K562 (cell line): Measurements from ENCODE around the gene KIF26B. TPM values are rescaled to one million over a fixed set of nuclear protein-coding genes. Genes with fewer than 3 reads are reported as not detected.

ENCODE experiments used
- ATAC-seq: fragments of 200-7000 bp; cut with Tn5 transposase; 3 replicates; pipeline ENCODE4 v1.9.1; 2020; ENCODE audit warnings: moderate library complexity
- BruUV-seq: library from RNA; stranded (reverse); fragments of 400-500 nt; replicated peaks from 2 replicates; lab custom pipeline; 2021; lab: Mats Ljungman, UMichigan
- CTCF ChIA-PET: fragments of 300-600 bp; formaldehyde crosslinking; extraction: SDS; loops from one replicate; lab custom pipeline; 2021; ENCODE audit warnings: low intra/inter-chr PET ratio; lab: Yijun Ruan, JAX
- POLR2A ChIA-PET: fragments of 300-600, 350-650 bp; sonication (Branson Sonifier 250); formaldehyde crosslinking; extraction: SDS; loops from one replicate; lab custom pipeline; 2021; ENCODE audit warnings: antibody characterized with exemption, inconsistent platforms; lab: Yijun Ruan, JAX
- DNase-seq, 4 experiments: peaks; one replicate each; pipeline versions ENCODE4 v3.0.0 to v3.0.0-alpha.2; 2011 to 2018; ENCODE audit warnings: low spot score in 3 of 4, mixed read lengths in 3 of 4; ENCODE audit errors: extremely low read depth in 1 of 4
- FAIRE-seq: peaks from 2 replicates; lab custom pipeline; 2011; peaks lifted over from hg19 to GRCh38; lab: Jason Lieb, UNC
- H2AFZ ChIP-seq: 2 replicates; pipeline ENCODE4 v1.6.0; 2011; ENCODE audit warnings: low read depth, low read length, control low read depth, inconsistent platforms
- H3K27ac ChIP-seq: fragments of 200-600 bp; 3 replicates; pipeline ENCODE4 v1.8.0; 2011; ENCODE audit warnings: low read depth, mild to moderate bottlenecking, control low read depth, inconsistent platforms, low read length, moderate library complexity, mixed read lengths; ENCODE audit errors: extremely low read depth
- H3K27me3 ChIP-seq, 2 experiments: fragments of 300-600 bp in 1 of 2; 2 replicates in 1 of 2; 3 replicates in 1 of 2; pipeline versions ENCODE4 v1.6.0 to v1.8.0; 2011; ENCODE audit warnings: inconsistent platforms in 2 of 2, low read length in 2 of 2, mild to moderate bottlenecking in 1 of 2, mixed read lengths in 1 of 2, moderate library complexity in 1 of 2; ENCODE audit not compliant: control insufficient read depth in 2 of 2, insufficient read depth in 2 of 2
- H3K36me3 ChIP-seq: fragments of 300-600 bp; 3 replicates; pipeline ENCODE4 v1.8.0; 2011; ENCODE audit warnings: mild to moderate bottlenecking, low read length, inconsistent platforms; ENCODE audit not compliant: control insufficient read depth, insufficient read depth
- H3K4me1 ChIP-seq, 2 experiments: fragments of 200-600 bp in 1 of 2; replicated peaks in 1 of 2; 2 replicates in 1 of 2; 3 replicates in 1 of 2; pipeline versions ENCODE4 v1.5.1 to v1.8.0; 2011; ENCODE audit warnings: inconsistent platforms in 2 of 2, low read length in 2 of 2, mild to moderate bottlenecking in 1 of 2, mixed read lengths in 1 of 2, moderate library complexity in 1 of 2; ENCODE audit not compliant: control insufficient read depth in 2 of 2, insufficient read depth in 2 of 2
- H3K4me2 ChIP-seq: 2 replicates; pipeline ENCODE4 v1.6.1; 2011; ENCODE audit warnings: low read length, control low read depth, inconsistent platforms, mixed read lengths; ENCODE audit not compliant: insufficient read depth
- H3K4me3 ChIP-seq: fragments of 200-600 bp; sonication (generic), shearing (Covaris generic); 2 replicates; pipeline ENCODE4 v1.5.1; 2016; ENCODE audit warnings: control low read depth, inconsistent platforms
- H3K79me2 ChIP-seq: fragments of 200-600 bp; 3 replicates; pipeline ENCODE4 v1.8.0; 2011; ENCODE audit warnings: low read length, inconsistent platforms; ENCODE audit not compliant: control insufficient read depth, insufficient read depth
- H3K9ac ChIP-seq, 2 experiments: 2 replicates each; pipeline versions ENCODE4 v1.6.0 to v1.6.1; 2011; ENCODE audit warnings: low read depth in 2 of 2, low read length in 2 of 2, control low read depth in 1 of 2, inconsistent platforms in 1 of 2, mild to moderate bottlenecking in 1 of 2, mixed read lengths in 1 of 2; ENCODE audit not compliant: insufficient read depth in 1 of 2
- H3K9me1 ChIP-seq: one replicate; pipeline ENCODE4 v1.6.0; 2011; ENCODE audit warnings: inconsistent platforms, mild to moderate bottlenecking, low read length, moderate library complexity; ENCODE audit not compliant: control insufficient read depth, insufficient read depth
- H3K9me3 ChIP-seq: replicated peaks from 2 replicates; pipeline ENCODE4 v1.5.1; 2011; ENCODE audit warnings: low read depth, low read length, inconsistent platforms; ENCODE audit not compliant: control insufficient read depth, insufficient read depth
- H4K20me1 ChIP-seq: replicated peaks from 2 replicates; pipeline ENCODE4 v1.6.1; 2011; ENCODE audit warnings: low read length, inconsistent platforms, mixed read lengths; ENCODE audit not compliant: control insufficient read depth, insufficient read depth
- ARID2 ChIP-seq: fragments of 450-650 bp; IDR thresholded peaks from 2 replicates; pipeline ENCODE4 v1.6.1; 2017; ENCODE audit warnings: antibody characterized with exemption, mild to moderate bottlenecking
- BDP1 ChIP-seq: IDR thresholded peaks from 3 replicates; pipeline ENCODE4 v1.6.1; 2011; ENCODE audit not compliant: insufficient read length, insufficient read depth
- CBX5 ChIP-seq: IDR thresholded peaks from 2 replicates; pipeline ENCODE4 v1.6.1; 2014; ENCODE audit warnings: low read depth, borderline replicate concordance
- CTBP1 ChIP-seq: fragments of 450-650 bp; IDR thresholded peaks from 2 replicates; pipeline ENCODE4 v1.6.1; 2016; ENCODE audit warnings: borderline replicate concordance
- HMG20B ChIP-seq: fragments of 250-450 bp; sonication (Bioruptor Pico); IDR thresholded peaks from 2 replicates; pipeline ENCODE4 v1.5.0; 2021; ENCODE audit warnings: mild to moderate bottlenecking
- KAT7 ChIP-seq: sonication (generic); formaldehyde crosslinking; IDR thresholded peaks from 2 replicates; pipeline ENCODE4 v1.8.0; 2022; ENCODE audit warnings: missing genetic modification reagents, mild to moderate bottlenecking, borderline replicate concordance
- MTF1 ChIP-seq: fragments of 250-450 bp; sonication (Bioruptor Pico); IDR thresholded peaks from 2 replicates; pipeline ENCODE4 v1.9.0; 2021; ENCODE audit warnings: moderate library complexity, mild to moderate bottlenecking, inconsistent platforms, borderline replicate concordance
- NFE2L1 ChIP-seq: fragments of 450-650 bp; IDR thresholded peaks from 2 replicates; pipeline ENCODE4 v1.6.1; 2016; ENCODE audit warnings: missing genetic modification characterization, low read depth, mild to moderate bottlenecking, missing compliant biosample characterization, moderate library complexity, borderline replicate concordance
- RFX7 ChIP-seq: fragments of 250-450 bp; sonication (Bioruptor Pico); IDR thresholded peaks from 2 replicates; pipeline ENCODE4 v1.5.1; 2021; ENCODE audit warnings: mild to moderate bottlenecking
- SETDB1 ChIP-seq: IDR thresholded peaks from one replicate; pipeline ENCODE4 v1.6.1; 2012; ENCODE audit warnings: low read length, control low read depth, inconsistent platforms
- SMAD2 ChIP-seq: fragments of 150-350 bp; IDR thresholded peaks from 2 replicates; pipeline ENCODE4 v1.6.1; 2014; ENCODE audit warnings: low read depth, mild to moderate bottlenecking, low read length
- ZBED1 ChIP-seq: IDR thresholded peaks from 2 replicates; pipeline ENCODE4 v1.6.1; 2014
- ZBTB11 ChIP-seq, 3 experiments: fragments of 200-800 bp in 1 of 3; fragments of 250-450 bp in 1 of 3; fragments of 450-650 bp in 1 of 3; sonication (Bioruptor Pico) in 1 of 3; sonication (Bioruptor generic) in 1 of 3; formaldehyde crosslinking in 1 of 3; IDR thresholded peaks; 2 replicates each; pipeline versions ENCODE4 v1.6.1 to v1.8.0; 2016 to 2022; ENCODE audit warnings: mild to moderate bottlenecking in 2 of 3, missing genetic modification characterization in 2 of 3, missing compliant biosample characterization in 1 of 3, moderate library complexity in 1 of 3
- ZC3H11A ChIP-seq: IDR thresholded peaks from 2 replicates; pipeline ENCODE4 v1.6.1; 2012; ENCODE audit warnings: low read depth, low read length, improper control_type of control experiment
- ZKSCAN3 ChIP-seq: fragments of 250-450 bp; sonication (Bioruptor Pico); IDR thresholded peaks from 2 replicates; pipeline ENCODE4 v1.4.0; 2020
- ZNF449 ChIP-seq: fragments of 250-450 bp; sonication (Bioruptor Pico); IDR thresholded peaks from 2 replicates; pipeline ENCODE4 v1.8.0; 2022; ENCODE audit warnings: moderate library complexity, mild to moderate bottlenecking, inconsistent platforms
- ZNF584 ChIP-seq: fragments of 200-800 bp; sonication (Bioruptor generic); IDR thresholded peaks from 2 replicates; pipeline ENCODE4 v1.6.1; 2016; ENCODE audit warnings: low read depth, mild to moderate bottlenecking, missing genetic modification characterization, missing compliant biosample characterization
- ZNF589 ChIP-seq: fragments of 200-800 bp; sonication (Bioruptor generic); IDR thresholded peaks from 2 replicates; pipeline ENCODE4 v1.6.1; 2016; ENCODE audit warnings: low read depth, missing genetic modification characterization, missing compliant biosample characterization
- WGBS: fragments of 100-300 bp; shearing (Covaris generic); methylation state at CpG from one replicate; pipeline ENCODE4 v1.1.6; 2016; ENCODE audit warnings: low coverage, mixed read lengths; ENCODE audit not compliant: insufficient coverage; ENCODE audit errors: missing lambda C conversion rate; 5-methylcytosine and 5-hydroxymethylcytosine counted together
- in situ Hi-C: fragments of 300-500 bp; cut with MboI; formaldehyde crosslinking; loops from 4 replicates; pipeline ENCODE4 v1.15.0; 2018; ENCODE audit warnings: inconsistent platforms, mixed read lengths
- intact Hi-C: fragments of 100-400 bp; cut with micrococcal nuclease; formaldehyde crosslinking; loops from 2 replicates; pipeline ENCODE4 v1.14.2; 2022
- polyA plus RNA-seq, 8 experiments: library from polyadenylated mRNA; depleted of rRNA in 4 of 8; stranded (reverse) in 5 of 8; unstranded in 3 of 8; fragments of >200 nt; fragmentation: Nextera tagmentation in 2 of 8; fragmentation: Illumina TruSeq in 1 of 8; extraction: Ambion mirVana in 2 of 8; extraction: Trizol in 1 of 8; gene quantifications; 2 replicates each; pipeline versions ENCODE4 v1.2.1 to v1.2.3, GENCODE V29; 2011 to 2014; ENCODE audit warnings: inconsistent platforms in 1 of 8, missing spikeins in 1 of 8
- total RNA-seq, 7 experiments: library from RNA; depleted of rRNA in 6 of 7; stranded (reverse); fragments of >200 nt in 6 of 7; fragmentation: Illumina TruSeq in 2 of 7; extraction: Trizol in 2 of 7; gene quantifications; 2 replicates each; pipeline versions ENCODE4 v1.2.1 to v1.2.3, GENCODE V29; 2011 to 2021; ENCODE audit warnings: low replicate concordance in 1 of 7
- TF ChIP-seq, protein P1 (sequence below): sonication (generic); formaldehyde crosslinking; IDR thresholded peaks from 2 replicates; pipeline ENCODE4 v1.8.0; 2022; ENCODE audit warnings: mild to moderate bottlenecking, missing genetic modification reagents

KIF26B gene
- total and polyA plus RNA-seq, 9 of the 15 experiments (the other 6 are each of a cell fraction or from before 2014, with no cell fraction given): 0.02 to 0.08 (median 0.03) TPM; not detected in 6

- Histone ChIP-seq H3K36me3 (no peaks in the 10 kb centered on the region), H3K4me1 (peaks cover 0 to 5% of the 10 kb centered on the region in 2 experiments; a peak in 1 of 5 replicates), H3K9ac (no peak overlapping the region), H2AFZ (no peak overlapping the region), H3K79me2 (no peaks in the 10 kb centered on the region), H4K20me1 (no peaks in the 10 kb centered on the region; the same call in 1 of the 2 replicates), H3K9me1 (no peaks in the 10 kb centered on the region), H3K4me3 (no peak overlapping the region), H3K4me2 (no peak overlapping the region), H3K9me3 (no peaks in the 10 kb centered on the region), H3K27me3 (peaks cover 2 to 32% of the 10 kb centered on the region in 2 experiments; a peak in 2 of 5 replicates), H3K27ac (no peak overlapping the region)
- FAIRE-seq (no peak), ATAC-seq (no peak), DNase-seq (no peak)
- intact Hi-C loops (no loop called here), in situ Hi-C loops (no loop called here)
- BruUV-seq: no TSS peak
- POLR2A ChIA-PET: no interaction called here
- 5% methylated on average over 1 of the region's 1 CpG for WGBS
- TF ChIP-seq ZBED1: no peak
- TF ChIP-seq CTBP1: no peak
- no peak for TF ChIP-seq ARID2
- TF ChIP-seq, protein P1, sequence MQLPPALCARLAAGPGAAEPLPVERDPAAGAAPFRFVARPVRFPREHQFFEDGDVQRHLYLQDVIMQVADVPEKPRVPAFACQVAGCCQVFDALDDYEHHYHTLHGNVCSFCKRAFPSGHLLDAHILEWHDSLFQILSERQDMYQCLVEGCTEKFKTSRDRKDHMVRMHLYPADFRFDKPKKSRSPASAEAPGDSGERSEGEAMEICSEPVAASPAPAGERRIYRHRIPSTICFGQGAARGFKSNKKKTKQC (CRISPR knock-in tag): no peak
- TF ChIP-seq KAT7 (CRISPR knock-in tag): no peak
- no peak for TF ChIP-seq ZNF449
- no peak for TF ChIP-seq ZBTB11 (CRISPR knock-in tag; IDR thresholded peaks at IDR 0.05)
- no peak for TF ChIP-seq RFX7
- TF ChIP-seq SMAD2: no peak
- no peak for TF ChIP-seq NFE2L1 (tag)
- no peak for TF ChIP-seq BDP1
- no peak for TF ChIP-seq CBX5
- no peak for TF ChIP-seq MTF1 (CRISPR knock-in tag)
- no peak for TF ChIP-seq SETDB1
- TF ChIP-seq ZC3H11A: no peak
- TF ChIP-seq ZNF589 (CRISPR knock-in tag): no peak
- TF ChIP-seq HMG20B (CRISPR knock-in tag): no peak
- TF ChIP-seq ZKSCAN3: no peak
- TF ChIP-seq ZNF584 (CRISPR knock-in tag): no peak
- TF ChIP-seq, all 486 proteins: peak for 0
- CTCF ChIA-PET: no interaction called here
Measured at GRCh38 chr1:245715970-245716369, 561.2 kb downstream of the KIF26B start.
